ENCODE measurements around the gene LMAN1L.

- TF ChIP-seq CTCF (IDR thresholded peaks at IDR 0.05) (no peak), POLR2A (IDR thresholded peaks at IDR 0.05) (no peak), EP300 (IDR thresholded peaks at IDR 0.05) (no peak)
These were observed 43.1 kb upstream of the LMAN1L start for GRCh38 chr15:74769463-74770025.

Data from tibial nerve (tissue), 4 donors.